ENCODE data around the gene RBM19. TPM values are rescaled to one million over a fixed set of nuclear protein-coding genes. Genes with fewer than 3 reads are reported as not detected.

RBM19 gene
- total and polyA plus RNA-seq, 2 donors (not counting 3 experiments of a cell fraction or from before 2014, with no cell fraction given) = 13.2 to 34.4 TPM

DNA sequence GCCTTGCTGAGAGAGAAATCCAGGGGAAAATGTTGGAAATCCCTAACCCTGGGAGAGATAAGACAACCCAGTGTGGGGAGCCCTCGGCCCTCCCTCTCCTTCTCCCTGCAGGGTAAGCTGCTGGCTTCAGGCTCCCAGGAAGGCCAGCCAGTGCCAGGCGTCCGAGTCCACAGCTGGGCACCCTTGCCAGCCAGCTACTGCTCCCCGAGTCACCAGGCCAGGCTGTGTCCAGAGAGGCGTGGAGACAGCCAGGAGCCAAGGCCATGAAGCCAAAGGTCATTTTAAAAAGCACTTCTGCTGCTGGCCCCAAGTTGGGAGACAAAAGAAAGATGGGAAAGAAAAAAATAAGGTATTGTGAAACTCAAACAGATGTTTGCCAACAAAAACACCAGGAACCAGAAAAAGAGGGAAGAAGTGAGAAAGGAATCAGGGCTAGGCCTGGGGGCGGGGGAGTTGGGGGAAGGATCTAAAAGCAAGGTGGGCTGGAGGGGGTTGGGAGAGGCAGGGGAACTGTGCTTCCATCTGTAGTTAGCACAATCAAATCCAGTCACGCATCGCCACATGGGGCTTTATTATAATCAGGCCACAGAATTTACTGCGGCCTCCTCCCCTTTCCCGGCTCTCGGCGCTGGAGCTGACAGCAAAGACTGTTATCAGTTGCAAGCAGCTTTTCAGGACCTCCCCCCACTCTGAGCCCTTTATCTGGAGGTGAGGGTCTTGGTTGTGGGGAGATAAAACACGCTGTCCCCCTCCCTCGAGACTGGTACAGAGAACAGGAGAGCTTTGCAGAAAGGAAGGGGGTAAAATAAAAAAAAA is 33.5 kb downstream of the RBM19 start:
- H3K79me2 ChIP-seq (ENCODE audit: control insufficient read depth, insufficient read depth, low read length) = no peaks in the 10 kb centered on the region
- TF ChIP-seq MYC (IDR thresholded peaks at IDR 0.05; ENCODE audit: low read depth, low read length) = no peak
- TF ChIP-seq, protein P1, sequence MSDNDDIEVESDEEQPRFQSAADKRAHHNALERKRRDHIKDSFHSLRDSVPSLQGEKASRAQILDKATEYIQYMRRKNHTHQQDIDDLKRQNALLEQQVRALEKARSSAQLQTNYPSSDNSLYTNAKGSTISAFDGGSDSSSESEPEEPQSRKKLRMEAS (IDR thresholded peaks at IDR 0.05; ENCODE audit: insufficient read depth, insufficient read length) = no peak
- TF ChIP-seq GATA2 (IDR thresholded peaks at IDR 0.05; ENCODE audit: insufficient read depth, insufficient read length, low read depth, low read length) = no peak
- TF ChIP-seq FOS (IDR thresholded peaks at IDR 0.05; ENCODE audit: borderline replicate concordance, insufficient read depth, low read length) = no peak
- no peak for TF ChIP-seq JUN (IDR thresholded peaks at IDR 0.05; ENCODE audit: borderline replicate concordance, insufficient read depth, insufficient read length, low read depth)
- no peak for TF ChIP-seq EZH2 (IDR thresholded peaks at IDR 0.05; ENCODE audit: borderline replicate concordance, low read depth, low read length, severe bottlenecking)
- no peak for TF ChIP-seq POLR2A (IDR thresholded peaks at IDR 0.05; ENCODE audit: low read depth, low read length)
- TF ChIP-seq, protein P2, sequence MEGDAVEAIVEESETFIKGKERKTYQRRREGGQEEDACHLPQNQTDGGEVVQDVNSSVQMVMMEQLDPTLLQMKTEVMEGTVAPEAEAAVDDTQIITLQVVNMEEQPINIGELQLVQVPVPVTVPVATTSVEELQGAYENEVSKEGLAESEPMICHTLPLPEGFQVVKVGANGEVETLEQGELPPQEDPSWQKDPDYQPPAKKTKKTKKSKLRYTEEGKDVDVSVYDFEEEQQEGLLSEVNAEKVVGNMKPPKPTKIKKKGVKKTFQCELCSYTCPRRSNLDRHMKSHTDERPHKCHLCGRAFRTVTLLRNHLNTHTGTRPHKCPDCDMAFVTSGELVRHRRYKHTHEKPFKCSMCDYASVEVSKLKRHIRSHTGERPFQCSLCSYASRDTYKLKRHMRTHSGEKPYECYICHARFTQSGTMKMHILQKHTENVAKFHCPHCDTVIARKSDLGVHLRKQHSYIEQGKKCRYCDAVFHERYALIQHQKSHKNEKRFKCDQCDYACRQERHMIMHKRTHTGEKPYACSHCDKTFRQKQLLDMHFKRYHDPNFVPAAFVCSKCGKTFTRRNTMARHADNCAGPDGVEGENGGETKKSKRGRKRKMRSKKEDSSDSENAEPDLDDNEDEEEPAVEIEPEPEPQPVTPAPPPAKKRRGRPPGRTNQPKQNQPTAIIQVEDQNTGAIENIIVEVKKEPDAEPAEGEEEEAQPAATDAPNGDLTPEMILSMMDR (IDR thresholded peaks at IDR 0.05; ENCODE audit: extremely low read depth in 1 of 2, insufficient read depth in 1 of 2, low read depth in 1 of 2, low read length in 2 of 2) = no peak
- no peak for TF ChIP-seq POLR2AphosphoS5 (IDR thresholded peaks at IDR 0.05; ENCODE audit: insufficient read depth, low read depth, low read length)
- H3K36me3 ChIP-seq (ENCODE audit: control insufficient read depth in 2 of 2, extremely low read depth in 1 of 2, insufficient read depth in 2 of 2, low read length in 2 of 2) = peaks cover 0 to 7% of the 10 kb centered on the region in 2 experiments
- H3K9ac ChIP-seq (replicated peaks; ENCODE audit: extremely low read depth, insufficient read depth, low read length) = no peak overlapping the region
- POLR2A ChIA-PET = no interaction called here
- no peaks in the 10 kb centered on the region for H3K9me1 ChIP-seq (replicated peaks; ENCODE audit: control insufficient read depth, extremely low read depth, insufficient read depth, low read length)
- no peak overlapping the region for H3K4me3 ChIP-seq (replicated peaks in 1 of 3; ENCODE audit: insufficient read depth in 1 of 3, low read depth in 1 of 3, low read length in 3 of 3)
- DNase-seq (ENCODE audit: low read depth, low spot score) (peak; percentile 21), FAIRE-seq (no peak)
- H4K20me1 ChIP-seq (replicated peaks; ENCODE audit: control insufficient read depth, extremely low read depth, insufficient read depth, low read length) = no peaks in the 10 kb centered on the region
- BruUV-seq (replicated peaks) = no TSS peak
- CTCF ChIA-PET = interaction anchor here (0.6 kb wide), 1 partner anchor 471 kb away, joined by 3 read pairs; no protein-coding TSS in a partner anchor
- no peak overlapping the region for H2AFZ ChIP-seq (ENCODE audit: low read depth, low read length)
- H3K4me2 ChIP-seq (ENCODE audit: insufficient read depth, low read length) = no peak overlapping the region
- H3K27ac ChIP-seq (ENCODE audit: insufficient read depth, low read depth, low read length) = no peak overlapping the region
- H3K27me3 ChIP-seq (ENCODE audit: control insufficient read depth in 2 of 2, insufficient read depth in 2 of 2, low read length in 2 of 2) = no peaks in the 10 kb centered on the region
- H3K4me1 ChIP-seq (ENCODE audit: control insufficient read depth, extremely low read depth, insufficient read depth, low read length) = peaks cover 16% of the 10 kb centered on the region
- intact Hi-C loops (cut with micrococcal nuclease) (no loop called here), dilution Hi-C loops (cut with MboI; ENCODE audit: extremely low pct_ligation_motif_present, low sequenced_read_pairs) (no loop called here)
- H3K9me3 ChIP-seq (replicated peaks; ENCODE audit: control insufficient read depth, insufficient read depth, low read length) = no peaks in the 10 kb centered on the region

Measured in endothelial cell of umbilical vein (primary cell).